ENCODE measurements around the gene ARMC7. TPM values are rescaled to one million over a fixed set of nuclear protein-coding genes. Genes with fewer than 3 reads are reported as not detected.
"Not testable (repeated sequence)": the region's sequence is repeated elsewhere in the genome, so short reads cannot be mapped to it uniquely, and the experiment has no call there.

ARMC7 gene
- total and polyA plus RNA-seq, 2 of the 13 experiments (the other 11 are each of a cell fraction or from before 2014, with no cell fraction given), result 3.9 to 4.2 TPM

GRCh38 chr17:75164606-75165005, 54.8 kb downstream of the ARMC7 start:
- H2AFZ ChIP-seq (ENCODE audit: low read length); BruUV-seq (replicated peaks); DNase-seq (ENCODE audit: low spot score); H3K4me1 ChIP-seq (ENCODE audit: insufficient read depth, low read length); H3K4me2 ChIP-seq (ENCODE audit: low read depth, low read length); in situ Hi-C loops (cut with HindIII; ENCODE audit: extremely low pct_ligation_motif_present, low pct_unique_long_range_greater_than_20kb); H3K9me3 ChIP-seq (ENCODE audit: low read length); H3K4me3 ChIP-seq (replicated peaks in 1 of 3; ENCODE audit: insufficient read depth in 1 of 3, low read depth in 2 of 3, low read length in 3 of 3); H3K27ac ChIP-seq (ENCODE audit: extremely low read length, insufficient read depth, low read length); ATAC-seq; intact Hi-C loops (cut with micrococcal nuclease; ENCODE audit: unreplicated experiment); H3K27me3 ChIP-seq (ENCODE audit: control insufficient read depth in 1 of 2, insufficient read depth in 2 of 2, low read length in 2 of 2); H3K9ac ChIP-seq (ENCODE audit: insufficient read depth, low read depth, low read length); CTCF ChIA-PET (ENCODE audit: low intra/inter-chr PET ratio, low total read pairs); H4K20me1 ChIP-seq (ENCODE audit: insufficient read depth, low read length); FAIRE-seq; H3K79me2 ChIP-seq (ENCODE audit: insufficient read depth, low read length): not testable (repeated sequence)
- peak; percentile 52; the same call in 1 of the 2 replicates for TF ChIP-seq ZBTB33 (CRISPR knock-in tag; IDR thresholded peaks at IDR 0.05)
- H3K36me3 ChIP-seq (replicated peaks in 1 of 2; ENCODE audit: control insufficient read depth in 1 of 2, insufficient read depth in 2 of 2, low read length in 2 of 2), result peaks cover 7 to 28% of the 10 kb centered on the region in 2 experiments; a peak in 4 of 5 replicates
- POLR2A ChIA-PET, result interaction anchor here (0.6 to 1.3 kb wide), 2 partner anchors 10 to 16 kb away, joined by 3 read pairs; partner anchors contain the start of gene JPT1
- 96% methylated on average over 15 of the region's 15 CpGs for WGBS (ENCODE audit: low lambda C conversion rate)

- H3K9ac ChIP-seq (ENCODE audit: insufficient read depth, low read depth, low read length), result no peak overlapping the region
- ChIA-PET CTCF (ENCODE audit: low intra/inter-chr PET ratio, low total read pairs) (no interaction called here), POLR2A (interaction anchor here (1.2 to 3.3 kb wide), 2 partner anchors 14 kb away, joined by 4 to 13 read pairs; partner anchors contain the start of gene SUMO2)
- TF ChIP-seq, protein P1, sequence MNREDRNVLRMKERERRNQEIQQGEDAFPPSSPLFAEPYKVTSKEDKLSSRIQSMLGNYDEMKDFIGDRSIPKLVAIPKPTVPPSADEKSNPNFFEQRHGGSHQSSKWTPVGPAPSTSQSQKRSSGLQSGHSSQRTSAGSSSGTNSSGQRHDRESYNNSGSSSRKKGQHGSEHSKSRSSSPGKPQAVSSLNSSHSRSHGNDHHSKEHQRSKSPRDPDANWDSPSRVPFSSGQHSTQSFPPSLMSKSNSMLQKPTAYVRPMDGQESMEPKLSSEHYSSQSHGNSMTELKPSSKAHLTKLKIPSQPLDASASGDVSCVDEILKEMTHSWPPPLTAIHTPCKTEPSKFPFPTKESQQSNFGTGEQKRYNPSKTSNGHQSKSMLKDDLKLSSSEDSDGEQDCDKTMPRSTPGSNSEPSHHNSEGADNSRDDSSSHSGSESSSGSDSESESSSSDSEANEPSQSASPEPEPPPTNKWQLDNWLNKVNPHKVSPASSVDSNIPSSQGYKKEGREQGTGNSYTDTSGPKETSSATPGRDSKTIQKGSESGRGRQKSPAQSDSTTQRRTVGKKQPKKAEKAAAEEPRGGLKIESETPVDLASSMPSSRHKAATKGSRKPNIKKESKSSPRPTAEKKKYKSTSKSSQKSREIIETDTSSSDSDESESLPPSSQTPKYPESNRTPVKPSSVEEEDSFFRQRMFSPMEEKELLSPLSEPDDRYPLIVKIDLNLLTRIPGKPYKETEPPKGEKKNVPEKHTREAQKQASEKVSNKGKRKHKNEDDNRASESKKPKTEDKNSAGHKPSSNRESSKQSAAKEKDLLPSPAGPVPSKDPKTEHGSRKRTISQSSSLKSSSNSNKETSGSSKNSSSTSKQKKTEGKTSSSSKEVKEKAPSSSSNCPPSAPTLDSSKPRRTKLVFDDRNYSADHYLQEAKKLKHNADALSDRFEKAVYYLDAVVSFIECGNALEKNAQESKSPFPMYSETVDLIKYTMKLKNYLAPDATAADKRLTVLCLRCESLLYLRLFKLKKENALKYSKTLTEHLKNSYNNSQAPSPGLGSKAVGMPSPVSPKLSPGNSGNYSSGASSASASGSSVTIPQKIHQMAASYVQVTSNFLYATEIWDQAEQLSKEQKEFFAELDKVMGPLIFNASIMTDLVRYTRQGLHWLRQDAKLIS (CRISPR knock-in tag; IDR thresholded peaks at IDR 0.05), result no peak
- 0 out of 2 replicates have a peak, but pooled peaks have one; percentile 8 for TF ChIP-seq RARA (CRISPR knock-in tag; IDR thresholded peaks at IDR 0.05)
- TF ChIP-seq ZNF552 (CRISPR knock-in tag; IDR thresholded peaks at IDR 0.05; ENCODE audit: borderline replicate concordance), result no peak
- no peak for TF ChIP-seq SMAD1 (CRISPR knock-in tag; IDR thresholded peaks at IDR 0.05; ENCODE audit: borderline replicate concordance, low read depth)
- TF ChIP-seq KAT8 (CRISPR knock-in tag; IDR thresholded peaks at IDR 0.05), result no peak
- peak; percentile 46; the same call in 1 of the 2 replicates for TF ChIP-seq ZNF501 (CRISPR knock-in tag; IDR thresholded peaks at IDR 0.05)
- TF ChIP-seq MAFG (CRISPR knock-in tag; IDR thresholded peaks at IDR 0.05), result no peak
- peak; percentile 40; the same call in 1 of the 2 replicates for TF ChIP-seq ZNF362 (CRISPR knock-in tag; IDR thresholded peaks at IDR 0.05; ENCODE audit: borderline replicate concordance)
- no peak overlapping the region for H3K4me3 ChIP-seq (replicated peaks in 1 of 3; ENCODE audit: insufficient read depth in 1 of 3, low read depth in 2 of 3, low read length in 3 of 3)
- in situ Hi-C loops (cut with HindIII; ENCODE audit: extremely low pct_ligation_motif_present, low pct_unique_long_range_greater_than_20kb), result no loop called here
- H4K20me1 ChIP-seq (ENCODE audit: insufficient read depth, low read length), result peaks cover 7% of the 10 kb centered on the region
- H3K79me2 ChIP-seq (ENCODE audit: insufficient read depth, low read length), result peaks cover 11% of the 10 kb centered on the region
- H3K27ac ChIP-seq (ENCODE audit: extremely low read length, insufficient read depth, low read length), result peak overlapping the region; percentile 27
- ATAC-seq (peak; percentile 52; the same call in 2 of the 3 replicates), DNase-seq (ENCODE audit: low spot score) (no peak), FAIRE-seq (no peak)
- H2AFZ ChIP-seq (ENCODE audit: low read length), result no peak overlapping the region
- H3K4me2 ChIP-seq (ENCODE audit: low read depth, low read length), result no peak overlapping the region
- intact Hi-C loops (cut with micrococcal nuclease; ENCODE audit: unreplicated experiment), result no loop called here
- no TSS peak for BruUV-seq (replicated peaks)
- no peaks in the 10 kb centered on the region for H3K27me3 ChIP-seq (ENCODE audit: control insufficient read depth in 1 of 2, insufficient read depth in 2 of 2, low read length in 2 of 2)
- H3K9me3 ChIP-seq (ENCODE audit: low read length), result no peaks in the 10 kb centered on the region
- H3K4me1 ChIP-seq (ENCODE audit: insufficient read depth, low read length), result no peaks in the 10 kb centered on the region
- 86% methylated on average over 4 of the region's 4 CpGs for WGBS (ENCODE audit: low lambda C conversion rate)
- peaks cover 14 to 61% of the 10 kb centered on the region in 2 experiments for H3K36me3 ChIP-seq (replicated peaks in 1 of 2; ENCODE audit: control insufficient read depth in 1 of 2, insufficient read depth in 2 of 2, low read length in 2 of 2)
Measured at GRCh38 chr17:75168998-75169397, 59.2 kb downstream of the ARMC7 start.
